ENCODE data around the gene SND1. TPM values are rescaled to one million over a fixed set of nuclear protein-coding genes. Genes with fewer than 3 reads are reported as not detected.
A peak's percentile ranks its signal among the peaks of the same experiment; 100 is the strongest.

SND1 gene
- total RNA-seq, 1 donor from 2014 or later: 232 TPM

- no peak for FAIRE-seq
- Histone ChIP-seq H3K36me3 (ENCODE audit: control insufficient read depth, insufficient read depth, low read length) (peaks cover 22% of the 10 kb centered on the region), H3K4me3 (ENCODE audit: low read depth, low read length) (no peak overlapping the region), H3K27me3 (ENCODE audit: control insufficient read depth, insufficient read depth, low read length) (no peaks in the 10 kb centered on the region)
- TF ChIP-seq CTCF (IDR thresholded peaks at IDR 0.05; ENCODE audit: insufficient read depth, low read length, severe bottlenecking): no peak
- peak; percentile 47 for DNase-seq (ENCODE audit: low read depth)
Measured at GRCh38 chr7:127705461-127705959, 53.5 kb downstream of the SND1 start.

DNA sequence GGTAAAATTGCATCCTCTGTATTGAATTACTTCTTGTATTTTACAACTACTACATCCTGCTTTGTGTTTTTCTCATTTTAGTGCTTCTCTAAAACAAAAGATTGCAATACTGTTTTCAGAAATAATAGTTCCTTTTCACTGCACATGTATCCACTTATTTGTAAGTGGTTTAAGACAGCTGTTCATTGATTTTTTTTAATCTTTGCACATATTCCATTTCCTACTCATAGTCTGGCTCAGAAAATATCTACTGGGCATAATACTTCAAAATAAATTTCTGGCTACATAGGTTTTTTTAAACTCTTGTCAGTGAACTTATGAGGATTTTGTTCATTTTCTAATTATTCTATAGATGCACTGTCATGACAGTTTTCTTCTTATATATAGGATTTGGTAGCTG, 54.8 kb downstream of the SND1 start:
- TF ChIP-seq CTCF (IDR thresholded peaks at IDR 0.05; ENCODE audit: insufficient read depth, low read length, severe bottlenecking): no peak
- Histone ChIP-seq H3K4me3 (ENCODE audit: low read depth, low read length) (no peak overlapping the region), H3K27me3 (ENCODE audit: control insufficient read depth, insufficient read depth, low read length) (no peaks in the 10 kb centered on the region), H3K36me3 (ENCODE audit: control insufficient read depth, insufficient read depth, low read length) (peaks cover 21% of the 10 kb centered on the region)
- DNase-seq (ENCODE audit: low read depth) (no peak), FAIRE-seq (no peak)

GRCh38 chr7:127708201-127708600, 56.2 kb downstream of the SND1 start:
- no peak for TF ChIP-seq CTCF (IDR thresholded peaks at IDR 0.05; ENCODE audit: insufficient read depth, low read length, severe bottlenecking)
- no peak overlapping the region for H3K4me3 ChIP-seq (ENCODE audit: low read depth, low read length)
- no peaks in the 10 kb centered on the region for H3K27me3 ChIP-seq (ENCODE audit: control insufficient read depth, insufficient read depth, low read length)
- DNase-seq (ENCODE audit: low read depth): no peak
- H3K36me3 ChIP-seq (ENCODE audit: control insufficient read depth, insufficient read depth, low read length): peaks cover 19% of the 10 kb centered on the region
- FAIRE-seq: no peak

DNA sequence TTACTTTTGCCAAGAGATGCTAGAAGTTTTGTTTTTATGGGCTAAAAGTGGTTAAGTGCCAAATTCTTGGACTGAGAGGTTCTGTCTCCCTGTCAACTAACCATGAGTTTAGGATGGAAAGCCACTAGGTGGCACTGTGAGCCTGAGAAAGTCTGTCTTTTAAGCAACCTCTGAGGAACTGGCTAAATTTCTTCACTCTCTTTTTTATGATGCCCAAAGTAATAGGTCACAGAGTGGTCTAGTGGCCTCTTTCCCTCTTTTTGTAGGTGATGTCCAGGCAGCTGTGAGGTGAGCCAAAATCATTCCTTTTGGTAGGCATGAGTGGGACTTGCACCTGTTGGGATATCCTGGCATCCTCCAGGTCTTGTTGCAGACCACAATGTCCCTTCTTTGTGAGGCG, 56.8 kb downstream of the SND1 start:
- FAIRE-seq (no peak), DNase-seq (ENCODE audit: low read depth) (peak; percentile 69)
- Histone ChIP-seq H3K36me3 (ENCODE audit: control insufficient read depth, insufficient read depth, low read length) (peaks cover 19% of the 10 kb centered on the region), H3K27me3 (ENCODE audit: control insufficient read depth, insufficient read depth, low read length) (no peaks in the 10 kb centered on the region), H3K4me3 (ENCODE audit: low read depth, low read length) (no peak overlapping the region)
- TF ChIP-seq CTCF (IDR thresholded peaks at IDR 0.05; ENCODE audit: insufficient read depth, low read length, severe bottlenecking): peak; percentile 69

GRCh38 chr7:127710635-127711034, 58.6 kb downstream of the SND1 start:
- Histone ChIP-seq H3K36me3 (ENCODE audit: control insufficient read depth, insufficient read depth, low read length) (peaks cover 16% of the 10 kb centered on the region), H3K27me3 (ENCODE audit: control insufficient read depth, insufficient read depth, low read length) (no peaks in the 10 kb centered on the region), H3K4me3 (ENCODE audit: low read depth, low read length) (no peak overlapping the region)
- no peak for FAIRE-seq
- no peak for DNase-seq (ENCODE audit: low read depth)
- TF ChIP-seq CTCF (IDR thresholded peaks at IDR 0.05; ENCODE audit: insufficient read depth, low read length, severe bottlenecking): no peak

DNA sequence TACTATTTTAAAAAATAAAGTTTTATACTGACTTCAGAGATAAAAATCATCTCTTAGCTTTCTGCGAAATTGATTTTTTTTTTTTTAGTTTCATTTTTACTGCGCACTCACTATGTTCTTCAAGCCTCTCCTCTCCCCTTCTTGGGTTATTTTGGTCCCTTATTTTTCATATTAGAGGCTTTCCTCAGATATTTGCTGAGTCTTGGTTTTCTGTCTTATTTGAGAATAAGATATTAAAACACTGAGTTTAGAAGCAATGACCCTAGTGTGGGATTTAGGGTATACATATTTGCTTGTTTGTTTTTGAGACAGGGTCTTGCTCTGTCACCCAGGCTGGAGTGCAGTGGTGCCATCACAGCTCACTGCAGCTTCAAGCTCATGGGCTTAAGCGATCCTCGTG, 59.9 kb downstream of the SND1 start:
- peaks cover 16% of the 10 kb centered on the region for H3K36me3 ChIP-seq (ENCODE audit: control insufficient read depth, insufficient read depth, low read length)

More for the DNA sequence above, 59.9 kb downstream of the SND1 start:
- Histone ChIP-seq H3K27me3 (ENCODE audit: control insufficient read depth, insufficient read depth, low read length) (no peaks in the 10 kb centered on the region), H3K4me3 (ENCODE audit: low read depth, low read length) (no peak overlapping the region)
- DNase-seq (ENCODE audit: low read depth) (no peak), FAIRE-seq (no peak)
- no peak for TF ChIP-seq CTCF (IDR thresholded peaks at IDR 0.05; ENCODE audit: insufficient read depth, low read length, severe bottlenecking)

Data from bronchial epithelial cell (primary cell).